HG02884 (cell line): Measurements from ENCODE around the gene TMA7.
"Not testable (repeated sequence)": the region's sequence is repeated elsewhere in the genome, so short reads cannot be mapped to it uniquely, and the experiment has no call there.

ENCODE experiments used
- ATAC-seq: cut with Tn5 transposase; IDR thresholded peaks from one replicate; pipeline ENCODE4 v1.9.1; 2021; ENCODE audit warnings: mild to moderate bottlenecking, moderate library complexity; ENCODE audit not compliant: unreplicated experiment

TMA7 gene

GRCh38 chr3:48439820-48440589, at the start of gene TMA7, which contains the start of gene CCDC51:
Gene TMA7, plus strand, starts transcription at chr3:48440257. Its CDS starts 40 bp downstream, at chr3:48440297.
Gene CCDC51, minus strand, starts transcription at chr3:48440119. Its CDS starts 4,991 bp downstream, at chr3:48435128.
- peak; percentile 91 for ATAC-seq

GRCh38 chr3:48394391-48394790, 45.7 kb upstream of the TMA7 start:
- ATAC-seq, result no peak

GRCh38 chr3:48395714-48396113, 44.3 kb upstream of the TMA7 start:
- ATAC-seq, result no peak

GRCh38 chr3:48397767-48398681, 42.0 kb upstream of the TMA7 start:
- no peak for ATAC-seq

GRCh38 chr3:48398701-48399386, 41.2 kb upstream of the TMA7 start:
- ATAC-seq, result no peak

- no peak for ATAC-seq
Measured at GRCh38 chr3:48399387-48400172, 40.5 kb upstream of the TMA7 start.

- no peak for ATAC-seq
Measured at GRCh38 chr3:48400824-48401433, 39.1 kb upstream of the TMA7 start.

GRCh38 chr3:48401434-48401901, 38.6 kb upstream of the TMA7 start:
- not testable (repeated sequence) for ATAC-seq

GRCh38 chr3:48402281-48402732, 37.8 kb upstream of the TMA7 start:
- no peak for ATAC-seq

- no peak for ATAC-seq
Measured at GRCh38 chr3:48402907-48403306, 37.1 kb upstream of the TMA7 start.

- no peak for ATAC-seq
Measured at GRCh38 chr3:48403533-48404439, 36.3 kb upstream of the TMA7 start.

- ATAC-seq, result no peak
Measured at GRCh38 chr3:48404440-48405342, 35.4 kb upstream of the TMA7 start.

GRCh38 chr3:48405343-48405881, 34.6 kb upstream of the TMA7 start:
- no peak for ATAC-seq

- no peak for ATAC-seq
Measured at GRCh38 chr3:48405971-48406370, 34.1 kb upstream of the TMA7 start.

GRCh38 chr3:48406443-48407431, 33.3 kb upstream of the TMA7 start:
- ATAC-seq, result no peak

GRCh38 chr3:48407542-48408099, 32.4 kb upstream of the TMA7 start:
- no peak for ATAC-seq
